NK-92 (cell line): Measurements from ENCODE around the gene IGSF9B.

Experiments
- DNase-seq: peaks from one replicate; lab custom pipeline; 2025; ENCODE audit not compliant: unreplicated experiment; lab: John Stamatoyannopoulos, UW

The IGSF9B gene

DNA sequence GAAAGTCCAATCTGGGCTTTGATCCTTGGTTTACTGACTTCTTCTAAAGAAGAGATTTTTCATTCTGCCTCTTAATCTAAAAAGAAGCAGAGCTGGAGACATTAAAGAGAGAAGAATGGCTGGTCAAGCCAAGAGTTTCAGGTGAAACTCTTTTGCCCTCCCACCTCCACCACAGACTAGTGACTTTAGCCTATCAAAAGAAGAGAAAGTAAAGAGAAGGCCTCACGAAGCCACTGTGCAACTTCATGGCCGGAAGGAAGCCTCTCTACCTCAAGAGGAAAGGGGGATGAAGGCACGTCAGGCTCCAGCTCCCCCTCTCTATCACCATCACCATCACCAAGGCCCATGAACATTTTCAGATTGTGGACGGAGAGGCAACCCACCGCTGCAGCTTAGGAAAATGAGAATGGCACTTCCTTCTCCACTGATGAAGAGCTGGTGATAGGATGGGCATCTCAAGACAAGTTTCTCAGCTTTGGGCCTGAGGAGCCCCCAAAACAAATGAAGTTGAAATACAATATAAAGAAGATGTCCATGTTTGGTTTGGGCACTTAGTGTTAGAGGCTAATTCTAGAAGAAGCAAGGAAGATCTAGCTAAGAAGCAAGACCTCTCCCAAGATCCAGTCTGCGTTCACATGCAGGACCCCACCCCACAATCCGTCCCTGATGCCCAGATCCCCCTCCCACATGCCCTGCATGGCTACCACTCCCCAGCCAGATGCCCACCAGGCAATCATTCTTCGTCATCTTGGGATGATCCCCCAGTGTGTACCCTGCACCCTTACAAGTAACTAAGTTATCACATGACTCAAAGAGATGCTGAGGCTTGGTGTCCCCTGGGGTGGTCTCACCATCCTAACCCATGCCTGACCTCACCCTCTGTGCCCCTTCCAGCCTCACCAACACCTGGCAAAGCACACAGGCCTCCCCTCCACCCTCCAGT lies 52.6 kb downstream of the IGSF9B start:
- no peak for DNase-seq

DNA sequence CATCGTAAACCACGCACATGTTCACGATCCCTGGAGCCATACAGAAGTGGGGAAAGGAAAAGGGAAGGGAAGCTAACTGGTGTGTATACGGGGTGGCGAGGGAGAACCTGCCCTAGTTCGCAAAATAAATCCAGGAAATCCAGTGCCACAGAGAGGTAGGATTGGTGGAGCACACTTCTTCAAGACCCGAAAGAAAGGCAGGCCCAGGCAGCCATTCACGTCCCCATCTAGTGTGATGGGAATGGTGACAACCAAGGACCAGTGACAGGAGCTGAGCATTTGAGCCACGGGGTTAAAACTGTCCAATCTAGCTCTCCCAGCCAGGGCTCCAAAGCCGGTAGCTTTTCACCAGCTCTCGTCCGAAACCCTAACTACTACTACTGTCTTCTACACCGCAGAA lies 53.7 kb downstream of the IGSF9B start:
- no peak for DNase-seq

DNA sequence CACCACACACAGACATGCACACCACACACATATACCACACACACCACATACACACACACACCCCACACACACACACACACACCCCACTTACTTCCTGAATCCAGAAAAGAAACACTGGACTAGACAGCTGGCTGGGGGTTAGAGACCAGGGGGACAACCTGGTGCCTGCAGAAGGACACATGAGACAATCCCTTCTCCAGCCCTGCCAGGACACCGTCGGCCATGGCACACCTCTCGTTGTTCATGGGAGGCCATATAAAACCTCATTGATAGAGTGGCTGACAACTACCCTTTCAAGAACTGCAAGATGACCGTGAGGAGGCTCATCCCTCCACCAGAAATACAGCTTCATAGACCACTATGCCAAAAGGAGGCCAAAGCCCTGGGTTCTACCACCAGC lies 54.3 kb downstream of the IGSF9B start:
- no peak for DNase-seq

DNA sequence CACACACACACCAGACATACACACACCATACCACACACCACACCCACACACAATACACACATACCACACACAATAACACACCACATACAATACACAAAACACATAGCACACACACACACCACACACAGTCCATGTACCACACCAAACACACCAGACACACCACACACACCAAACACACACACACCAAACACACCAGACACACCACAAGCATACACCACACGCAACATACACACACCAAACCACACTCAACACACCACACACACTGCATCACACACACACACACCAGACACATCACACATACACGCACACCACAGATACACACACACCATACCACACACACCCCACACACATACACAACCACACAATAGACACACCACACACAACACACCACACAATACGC lies 54.8 kb downstream of the IGSF9B start:
- DNase-seq, result no peak

DNA sequence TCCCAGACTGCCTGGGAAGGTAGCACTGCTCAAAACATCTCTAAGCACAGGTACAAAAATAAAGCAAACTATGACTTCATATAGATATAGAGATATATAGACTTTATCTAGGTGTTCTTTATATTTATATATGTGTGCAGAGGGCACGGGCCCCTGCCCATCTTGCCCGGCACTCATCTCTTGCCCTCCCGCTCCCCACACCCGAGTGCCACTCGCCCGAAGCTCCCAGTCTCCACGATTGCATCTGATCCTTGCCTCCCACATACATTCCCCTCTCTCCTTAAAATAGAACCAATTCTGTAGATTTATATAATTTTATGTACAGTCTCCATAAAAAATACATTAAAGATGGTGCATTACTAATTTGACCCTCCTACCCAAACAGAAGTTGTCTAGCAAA lies 55.5 kb downstream of the IGSF9B start:
- DNase-seq, result no peak

DNA sequence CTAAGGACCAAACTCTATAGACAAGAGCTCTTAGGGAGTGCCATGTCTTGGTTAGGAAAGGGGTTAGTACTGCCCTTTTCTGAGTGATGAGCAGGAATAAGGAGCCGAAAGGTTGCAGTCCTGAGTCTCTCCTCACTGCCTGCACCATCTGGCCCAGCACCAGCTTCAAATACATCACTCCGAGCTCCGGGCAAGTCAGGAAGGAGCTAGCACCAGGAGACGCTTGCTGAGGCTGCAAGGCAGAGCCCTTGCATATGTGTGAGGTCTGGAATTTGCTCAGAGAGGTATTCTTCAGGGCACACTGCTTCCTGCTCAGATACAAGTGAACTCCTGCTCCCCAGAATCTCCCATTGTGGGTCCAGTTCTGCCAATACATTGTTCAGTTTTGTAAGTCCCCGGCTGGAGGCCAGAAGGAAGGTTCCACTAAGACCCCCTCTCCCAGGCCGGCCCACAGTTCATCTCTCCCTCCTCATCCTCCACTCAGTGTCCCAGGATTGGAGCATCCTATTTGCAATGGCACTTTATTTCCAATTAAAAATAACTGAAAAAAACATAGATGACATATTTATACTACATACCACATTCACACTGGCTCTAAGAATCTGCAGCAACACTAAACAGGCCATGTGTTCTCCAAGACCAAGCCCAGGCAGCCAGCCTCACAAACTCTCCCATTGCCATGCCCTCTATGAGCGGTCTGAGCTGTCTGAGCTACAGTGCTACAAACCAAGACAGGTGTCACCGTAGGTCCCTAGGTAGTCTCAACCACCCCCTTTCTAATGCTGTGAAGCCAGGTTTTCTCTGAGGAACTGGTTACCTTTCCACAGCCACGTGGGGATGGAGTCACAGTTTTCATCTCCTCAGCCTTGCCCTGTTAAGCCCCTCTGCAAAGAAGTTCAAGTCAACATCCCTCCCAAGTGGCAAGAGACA lies 56.3 kb downstream of the IGSF9B start:
- DNase-seq, result no peak

DNA sequence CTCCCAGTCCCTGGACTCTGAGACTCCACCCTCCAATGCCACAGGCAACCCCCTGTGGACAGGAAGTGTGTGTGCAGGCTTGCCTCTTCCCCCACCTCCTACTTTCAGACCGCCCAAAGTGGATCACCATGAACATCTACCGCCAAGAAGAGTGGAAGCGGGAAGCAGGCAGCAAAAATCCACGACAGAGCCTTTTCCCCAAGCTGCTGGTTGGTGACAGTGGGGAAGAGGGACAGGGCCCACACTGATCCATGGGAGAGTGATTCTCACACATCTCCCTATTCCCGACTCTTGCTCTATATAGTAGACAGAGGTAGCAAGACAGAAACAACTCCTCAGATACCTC lies 58.0 kb downstream of the IGSF9B start:
- DNase-seq, result no peak

DNA sequence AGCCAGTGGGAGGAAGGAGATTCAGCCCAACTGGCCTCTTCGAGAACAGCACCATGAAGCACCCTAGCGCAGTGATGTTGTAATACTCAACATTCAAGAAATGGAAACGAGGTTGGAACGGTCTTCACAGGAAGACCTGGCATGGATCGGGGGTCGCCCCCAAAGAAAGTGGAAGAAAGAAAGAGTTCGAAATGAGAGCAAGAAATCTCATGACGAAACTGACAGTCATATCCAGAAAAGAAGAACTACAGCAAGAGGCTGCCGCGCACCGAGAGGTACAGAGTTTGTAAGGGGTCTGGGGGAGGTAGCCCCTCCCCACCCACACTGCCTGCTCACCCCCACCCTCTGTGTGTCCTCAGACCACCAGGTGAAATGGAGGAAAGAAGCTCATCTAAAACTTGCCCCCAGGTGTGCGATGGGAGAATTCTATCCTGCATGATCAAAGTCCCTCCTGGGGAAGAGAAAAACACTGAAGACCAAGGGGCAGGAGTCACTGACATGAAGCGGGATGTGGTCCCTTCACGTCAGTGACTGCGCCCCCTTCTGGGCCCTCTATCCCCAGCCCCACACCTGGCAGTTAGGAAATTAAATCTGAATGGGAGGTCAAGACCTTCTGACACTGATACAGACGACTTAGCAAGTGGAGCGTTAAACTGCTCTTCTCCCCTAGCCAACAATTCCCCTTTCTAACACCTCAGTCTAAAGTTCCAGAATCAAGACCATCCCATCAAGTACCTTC lies 58.6 kb downstream of the IGSF9B start:
- DNase-seq, result no peak

DNA sequence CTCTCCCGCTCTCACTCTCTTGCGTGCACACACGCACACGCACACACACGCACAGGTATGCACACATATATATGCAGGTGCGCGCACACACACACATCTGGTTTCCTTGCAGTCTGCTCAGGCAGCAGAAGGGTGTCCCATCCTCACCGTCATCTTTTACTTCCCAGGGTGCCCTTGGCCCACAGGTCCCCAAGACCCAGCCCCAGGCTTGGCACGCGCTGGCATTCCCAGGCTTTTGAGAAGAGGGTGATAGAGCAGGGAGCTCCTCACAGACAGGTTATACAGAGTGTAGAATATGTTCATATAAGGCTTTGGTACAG lies 59.5 kb downstream of the IGSF9B start:
- DNase-seq, result no peak

DNA sequence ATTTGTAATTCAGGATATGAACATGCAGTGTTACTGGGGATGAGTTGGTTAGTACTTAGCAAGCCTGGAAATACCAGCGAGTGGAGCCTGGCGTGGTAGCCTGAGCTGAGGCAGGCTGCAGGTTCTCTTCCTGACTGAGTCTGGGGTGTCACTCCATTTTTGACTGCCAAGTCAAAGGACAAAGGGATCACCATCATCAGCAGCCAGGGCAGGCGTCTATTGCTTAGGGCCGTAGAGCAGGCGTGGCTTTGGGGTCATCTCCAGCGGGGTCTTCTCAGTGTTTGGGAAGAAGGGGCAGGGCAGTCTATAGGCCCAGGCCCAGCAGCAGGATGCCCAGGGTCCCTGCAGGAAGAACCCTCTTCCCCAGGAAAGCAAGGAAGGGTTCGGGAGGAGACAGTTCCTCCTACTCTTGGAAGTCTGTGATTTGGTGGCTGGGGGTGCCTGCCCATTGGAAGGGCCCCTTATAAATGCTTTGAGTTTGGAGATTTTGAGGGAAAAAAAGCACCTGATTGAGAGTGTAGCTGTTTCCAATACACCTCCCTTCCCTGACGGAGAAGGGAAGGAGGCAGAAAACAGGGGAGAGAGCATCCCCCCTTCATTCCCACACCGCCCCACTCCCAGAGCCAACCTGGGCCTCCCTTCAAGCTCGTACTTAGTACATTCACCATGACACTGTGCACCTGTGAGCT lies 60.0 kb downstream of the IGSF9B start:
- no peak for DNase-seq

DNA sequence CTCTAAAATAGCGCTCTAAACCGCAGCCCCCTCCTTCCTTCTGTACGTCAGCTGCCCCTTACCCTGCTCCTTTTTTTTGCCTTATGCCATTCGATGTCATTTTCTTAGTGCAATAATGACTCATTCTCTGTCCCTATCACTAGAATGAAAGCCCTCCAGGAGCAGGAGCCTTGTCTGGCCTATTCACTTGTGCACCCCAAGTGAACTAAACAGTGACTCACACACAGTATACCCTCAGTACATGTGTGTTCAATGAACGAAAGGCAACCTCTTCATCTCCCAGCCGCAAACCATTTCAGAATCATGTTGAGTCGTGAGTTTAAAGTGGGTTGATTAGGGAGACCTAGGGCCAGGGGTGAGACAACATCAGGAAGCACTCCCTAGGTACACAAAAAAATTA lies 60.7 kb downstream of the IGSF9B start:
- no peak for DNase-seq

DNA sequence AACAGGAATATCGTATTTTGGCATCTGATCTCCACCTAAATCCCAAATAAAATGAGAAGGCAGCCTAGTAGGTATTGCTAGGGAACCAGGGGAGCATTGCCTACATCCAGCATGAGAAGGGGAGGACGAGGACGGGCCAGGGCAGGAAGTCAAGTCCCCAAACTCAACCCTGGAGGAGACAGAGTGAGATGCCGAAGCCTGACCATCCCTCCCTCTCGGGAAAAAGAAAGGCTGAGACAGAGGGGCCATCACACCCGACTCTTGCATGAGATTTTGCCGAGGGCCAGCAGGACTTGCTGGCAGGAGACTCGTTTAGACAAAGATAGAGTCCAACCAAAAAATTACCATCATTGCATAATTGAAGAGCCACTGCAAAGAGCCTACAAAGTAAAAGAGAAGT lies 61.2 kb downstream of the IGSF9B start:
- DNase-seq, result no peak

DNA sequence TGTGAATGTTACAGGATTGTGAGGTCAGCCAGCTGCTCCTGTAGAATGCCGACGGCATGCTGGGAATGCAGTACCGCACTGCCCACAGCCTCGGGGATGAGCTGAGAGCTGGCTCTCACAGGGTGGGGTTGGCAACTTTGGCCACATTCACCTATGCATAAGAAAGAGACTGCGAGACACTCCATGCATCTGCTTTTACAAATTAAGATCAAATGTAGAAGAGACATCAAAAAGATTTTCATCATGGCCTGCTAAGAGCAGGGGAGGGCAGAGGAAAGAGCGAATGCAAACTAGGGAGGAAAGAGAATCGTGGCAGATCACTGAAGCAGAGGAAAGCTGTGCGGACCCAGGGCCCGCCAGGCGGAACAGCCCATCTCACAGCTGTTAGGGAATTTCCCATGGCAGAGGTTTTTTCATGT lies 61.7 kb downstream of the IGSF9B start:
- DNase-seq, result no peak

DNA sequence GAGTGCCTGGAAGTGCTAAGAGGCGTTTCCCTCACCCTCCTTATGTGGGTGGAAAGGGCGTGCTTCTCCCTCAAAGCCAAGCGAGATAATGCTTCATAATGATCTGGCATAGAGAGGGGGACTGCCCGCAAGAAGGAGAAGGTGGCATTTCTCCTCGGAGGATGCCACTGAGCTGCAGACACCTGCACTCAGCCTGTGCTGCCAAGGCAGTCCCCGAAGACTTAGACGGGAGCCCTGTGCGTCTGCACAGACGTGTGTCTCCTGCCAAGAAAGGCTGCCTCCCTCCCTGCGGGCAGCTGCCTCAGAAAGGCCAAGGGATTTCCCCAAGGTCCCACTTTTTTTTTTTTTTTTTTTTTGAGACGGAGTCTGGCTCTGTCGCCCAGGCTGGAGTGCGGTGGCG lies 63.4 kb downstream of the IGSF9B start:
- DNase-seq, result no peak

DNA sequence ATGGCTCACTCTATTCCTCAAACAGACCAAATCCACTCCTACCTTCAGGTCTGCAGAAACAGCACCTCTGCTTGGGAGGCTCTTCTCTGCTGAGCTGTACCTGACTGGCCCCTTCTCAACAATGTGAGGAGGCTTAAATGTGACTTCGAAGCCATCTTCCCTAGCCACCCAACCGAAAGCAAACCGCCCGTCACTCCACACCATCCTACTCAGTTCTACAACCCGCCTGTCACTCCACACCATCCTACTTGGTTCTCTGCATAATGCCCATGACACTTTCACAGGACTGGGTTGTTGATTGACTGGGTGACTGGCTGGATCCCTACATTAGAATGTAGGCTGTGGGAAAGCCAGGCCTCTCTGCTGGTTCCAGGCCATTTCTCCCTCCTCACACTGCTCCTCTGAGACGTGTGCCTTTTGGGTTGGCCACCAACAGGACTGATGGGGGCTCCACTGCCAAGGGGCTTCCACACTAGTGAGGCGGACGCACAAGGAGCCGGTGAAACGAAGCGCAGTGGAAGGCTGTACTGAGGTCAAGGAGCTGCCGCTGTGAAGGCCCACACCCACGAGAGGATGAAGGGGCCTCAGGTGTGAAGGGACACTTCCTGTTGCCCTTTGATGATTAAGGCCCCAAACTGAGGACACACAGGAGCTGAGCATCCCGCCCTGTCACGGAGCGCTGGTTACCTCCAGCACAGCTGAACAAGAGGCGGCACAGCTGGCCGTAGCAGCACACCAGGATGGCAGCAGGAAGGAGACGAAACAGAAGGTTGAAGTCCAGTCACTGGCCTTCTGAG lies 64.0 kb downstream of the IGSF9B start:
- no peak for DNase-seq

DNA sequence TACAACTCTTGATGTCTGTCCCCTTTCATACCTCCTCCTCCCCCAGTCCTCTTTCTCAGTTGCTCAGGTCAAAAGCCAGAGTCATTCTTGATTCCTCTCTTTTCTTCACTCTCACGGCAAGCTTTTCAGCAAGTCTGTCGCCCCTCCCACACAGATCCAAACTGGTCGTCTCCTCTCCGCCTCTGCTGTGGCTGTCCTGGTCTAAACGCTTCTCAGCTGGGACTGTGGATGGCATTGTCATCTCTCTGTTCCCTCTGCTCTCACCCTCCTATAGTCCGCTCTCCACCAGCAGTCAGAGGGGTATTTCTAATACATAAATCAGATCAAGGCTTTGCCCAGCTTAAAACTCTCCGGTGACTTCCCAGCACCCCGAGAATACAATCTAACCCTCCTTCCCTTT lies 64.6 kb downstream of the IGSF9B start:
- DNase-seq, result no peak

DNA sequence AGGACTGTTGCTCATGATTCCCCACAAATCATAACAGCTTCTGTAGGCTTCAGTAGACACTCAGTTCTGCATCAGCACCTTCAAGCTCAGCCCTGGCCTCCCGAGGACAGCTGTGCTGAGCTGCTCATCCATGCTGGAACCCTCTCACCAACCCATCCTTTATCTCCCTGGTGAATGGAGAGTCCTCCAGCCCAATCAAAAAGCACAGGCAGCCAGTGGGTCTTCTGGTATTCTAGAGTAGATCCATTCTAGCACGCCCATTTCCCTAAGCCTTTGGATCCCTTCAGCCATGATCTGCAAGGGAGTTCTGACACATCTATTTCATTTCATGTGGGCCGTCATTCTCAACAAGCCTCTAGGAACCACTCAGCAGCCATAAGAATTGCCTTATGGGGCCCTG lies 66.9 kb downstream of the IGSF9B start:
- no peak for DNase-seq

DNA sequence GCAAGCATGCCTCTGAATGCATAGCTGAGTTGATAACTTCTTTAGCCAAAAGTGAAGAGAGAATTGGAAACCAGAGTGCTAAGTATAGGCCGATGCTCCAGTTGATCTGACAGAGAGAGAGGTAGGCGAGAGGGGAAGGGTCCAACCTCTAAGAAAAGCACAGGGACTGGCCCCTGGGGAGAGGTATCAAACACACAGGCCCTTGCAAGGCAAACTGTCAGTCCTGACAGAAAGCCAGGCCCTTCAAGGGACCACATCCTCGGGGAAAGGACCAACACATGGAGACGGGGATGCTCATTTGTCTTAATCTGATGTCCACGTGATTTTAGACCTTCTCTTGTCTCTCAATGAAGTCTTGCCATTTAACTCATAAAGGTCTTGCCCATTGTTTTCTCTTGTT lies 67.6 kb downstream of the IGSF9B start:
- DNase-seq, result no peak

DNA sequence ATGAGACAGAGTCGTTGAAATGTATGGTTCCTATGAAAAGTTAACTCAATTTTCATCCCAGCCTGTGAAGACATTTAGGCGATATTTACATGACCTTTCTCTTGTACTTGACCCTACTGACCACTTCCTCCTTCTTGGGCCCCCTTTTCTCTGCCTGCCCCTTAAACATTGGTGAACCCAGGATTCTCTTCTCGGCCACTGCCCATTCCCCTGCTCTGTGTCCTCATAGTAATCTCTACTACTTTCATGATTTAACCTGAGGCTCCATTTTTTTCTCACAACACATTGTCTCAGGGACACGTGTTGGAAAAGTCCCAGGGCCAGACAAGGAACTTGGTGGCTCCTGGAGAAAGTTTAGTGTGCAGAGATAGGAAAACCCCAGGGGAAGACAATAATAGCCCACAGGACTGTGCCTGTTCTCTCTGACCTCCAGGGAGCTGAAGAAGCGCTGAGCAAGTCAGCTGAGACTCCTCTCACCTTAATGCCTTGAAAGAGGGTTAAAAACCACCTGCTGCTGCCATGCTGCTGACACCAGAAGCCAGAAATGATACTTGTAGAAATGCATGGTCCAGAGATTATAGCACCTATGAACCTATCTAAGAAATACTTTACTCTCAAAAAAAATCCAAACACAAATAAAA lies 69.0 kb downstream of the IGSF9B start:
- DNase-seq, result no peak

DNA sequence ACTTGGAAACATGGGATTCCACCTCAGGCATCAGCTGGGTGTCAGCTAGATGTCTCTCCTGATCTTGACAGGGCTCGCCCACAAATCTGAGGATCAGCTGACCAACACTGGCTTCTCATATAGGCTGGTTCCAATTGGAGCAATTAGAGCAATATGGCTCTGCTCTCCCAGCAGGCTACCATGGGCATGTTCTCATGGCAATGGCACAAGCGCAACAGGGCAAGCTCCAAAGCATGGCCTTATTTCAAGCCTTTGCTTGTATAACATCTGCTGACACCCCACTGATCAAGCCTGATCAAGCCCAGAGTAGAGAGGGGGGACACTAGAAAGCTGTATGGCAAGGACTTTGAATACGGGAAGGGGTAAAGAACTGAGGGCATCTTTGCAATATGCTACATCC lies 70.7 kb downstream of the IGSF9B start:
- DNase-seq, result no peak
